NCI-H774 (cell line): Measurements from ENCODE around the gene PLXNA4.
"Not testable (repeated sequence)": the region's sequence is repeated elsewhere in the genome, so short reads cannot be mapped to it uniquely, and the experiment has no call there.

Experiments used
- DNase-seq: peaks from one replicate; lab custom pipeline; 2025; lab: John Stamatoyannopoulos, UW

The PLXNA4 gene

GRCh38 chr7:132169730-132170129, 406.5 kb downstream of the PLXNA4 start:
- no peak for DNase-seq

GRCh38 chr7:132168239-132168638, 408.0 kb downstream of the PLXNA4 start:
- no peak for DNase-seq

- not testable (repeated sequence) for DNase-seq
Observed at GRCh38 chr7:132165695-132166094, 410.6 kb downstream of the PLXNA4 start.

- DNase-seq: no peak
Observed at GRCh38 chr7:132164558-132165125, 411.6 kb downstream of the PLXNA4 start.

GRCh38 chr7:132162556-132163144, 413.6 kb downstream of the PLXNA4 start:
- DNase-seq: no peak

GRCh38 chr7:132161976-132162375, 414.3 kb downstream of the PLXNA4 start:
- no peak for DNase-seq

- DNase-seq: no peak
Observed at GRCh38 chr7:132161533-132161915, 414.7 kb downstream of the PLXNA4 start.

- DNase-seq: no peak
Observed at GRCh38 chr7:132160611-132161532, 415.4 kb downstream of the PLXNA4 start.

GRCh38 chr7:132158841-132159240, 417.4 kb downstream of the PLXNA4 start:
- no peak for DNase-seq

GRCh38 chr7:132158166-132158565, 418.1 kb downstream of the PLXNA4 start:
- DNase-seq: no peak

- DNase-seq: no peak
Observed at GRCh38 chr7:132155715-132156114, 420.6 kb downstream of the PLXNA4 start.

- no peak for DNase-seq
Observed at GRCh38 chr7:132154695-132155471, 421.4 kb downstream of the PLXNA4 start.

GRCh38 chr7:132154248-132154647, 422.0 kb downstream of the PLXNA4 start:
- DNase-seq: no peak

GRCh38 chr7:132152131-132152889, 424.0 kb downstream of the PLXNA4 start:
- no peak for DNase-seq

- DNase-seq: no peak
Observed at GRCh38 chr7:132150711-132151110, 425.6 kb downstream of the PLXNA4 start.

- DNase-seq: no peak
Observed at GRCh38 chr7:132149436-132150304, 426.6 kb downstream of the PLXNA4 start.

- DNase-seq: no peak
Observed at GRCh38 chr7:132148876-132149275, 427.4 kb downstream of the PLXNA4 start.

- peak; percentile 36 for DNase-seq
Observed at GRCh38 chr7:132145466-132145865, 430.8 kb downstream of the PLXNA4 start.

- no peak for DNase-seq
Observed at GRCh38 chr7:132145063-132145462, 431.2 kb downstream of the PLXNA4 start.

GRCh38 chr7:132142006-132142405, 434.3 kb downstream of the PLXNA4 start:
- no peak for DNase-seq

GRCh38 chr7:132141109-132141508, 435.2 kb downstream of the PLXNA4 start:
- DNase-seq: no peak
